SH-SY5Y (cell line): ENCODE data around the gene KBTBD13.

Experiments used
- GATA2 ChIP-seq: IDR thresholded peaks from 2 replicates; pipeline ENCODE4 v1.6.1; 2011; ENCODE audit warnings: mild to moderate bottlenecking, low read depth, low read length
- GATA3 ChIP-seq: IDR thresholded peaks from 2 replicates; pipeline ENCODE4 v1.6.1; 2011; ENCODE audit warnings: low read depth, mild to moderate bottlenecking, low read length, moderate library complexity

DNA sequence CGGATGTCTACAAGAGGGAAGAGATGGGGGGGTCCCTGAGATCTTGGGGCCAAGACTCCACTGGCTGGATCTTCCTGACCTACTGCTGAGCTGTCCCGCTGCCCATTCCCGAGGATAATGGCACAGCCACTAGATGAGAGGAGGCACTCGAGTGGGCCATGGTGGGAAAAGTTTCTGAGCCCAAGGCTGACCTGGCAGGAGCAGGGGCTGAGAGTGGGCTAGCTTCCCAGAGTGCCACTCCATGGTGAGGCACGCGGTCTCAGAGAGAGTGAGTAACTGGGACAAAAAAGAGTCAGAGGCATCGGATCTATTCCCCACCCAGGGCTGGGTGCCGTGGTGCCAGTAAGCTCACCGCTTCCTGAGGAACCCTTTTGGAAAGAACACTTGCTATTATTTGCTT lies 20.4 kb upstream of the KBTBD13 start:
- TF ChIP-seq GATA3 (no peak), GATA2 (no peak)
